ENCODE measurements around the gene AP3S1.

AP3S1 gene

DNA sequence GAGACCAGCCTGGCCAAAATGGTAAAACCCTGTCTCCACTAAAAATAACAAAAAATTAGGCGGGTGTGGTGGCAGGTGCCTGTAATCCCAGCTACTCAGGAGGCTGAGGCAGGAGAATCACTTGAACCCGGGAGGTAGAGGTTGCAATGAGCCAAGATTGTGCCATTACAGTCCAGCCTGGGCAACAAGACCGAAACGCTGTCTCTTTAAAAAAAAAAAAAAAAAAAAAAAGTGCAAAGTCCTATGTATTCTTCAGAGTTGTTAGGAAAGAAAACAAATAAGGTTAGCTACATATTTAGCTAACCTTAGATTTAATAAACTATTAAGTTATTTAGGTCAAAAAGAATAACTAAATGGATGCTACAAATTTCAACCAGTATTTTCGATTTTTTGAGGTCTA is 11.8 kb upstream of the AP3S1 start:
- DNase-seq = no peak

DNA sequence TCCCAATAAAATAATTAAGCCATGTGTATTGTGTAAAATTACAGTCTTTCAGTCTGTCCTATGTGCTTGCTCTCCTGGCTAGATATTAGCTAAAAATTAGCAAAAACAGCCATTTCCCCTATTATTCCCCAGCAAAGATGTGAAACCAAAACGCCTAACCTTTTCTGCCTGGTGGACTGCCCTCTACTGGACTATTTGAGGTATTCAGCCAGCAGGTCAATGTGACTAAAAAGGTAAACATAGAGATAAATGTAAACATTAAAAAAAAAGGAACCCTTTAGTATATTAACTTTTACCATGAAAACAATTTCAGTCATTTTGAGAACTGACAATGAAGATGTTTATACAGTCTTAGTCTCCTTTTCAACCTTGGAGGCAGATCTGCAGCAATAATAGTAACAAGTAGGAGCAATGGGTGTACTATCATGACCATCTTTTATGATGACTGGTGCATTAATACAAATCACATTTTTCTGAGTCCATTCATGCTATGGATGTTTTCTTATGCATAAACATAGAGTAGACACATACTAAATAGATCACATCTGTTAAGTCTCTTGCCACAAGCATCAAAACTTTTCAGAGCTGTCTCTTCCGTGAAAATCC is 10.5 kb upstream of the AP3S1 start:
- DNase-seq = no peak

DNA sequence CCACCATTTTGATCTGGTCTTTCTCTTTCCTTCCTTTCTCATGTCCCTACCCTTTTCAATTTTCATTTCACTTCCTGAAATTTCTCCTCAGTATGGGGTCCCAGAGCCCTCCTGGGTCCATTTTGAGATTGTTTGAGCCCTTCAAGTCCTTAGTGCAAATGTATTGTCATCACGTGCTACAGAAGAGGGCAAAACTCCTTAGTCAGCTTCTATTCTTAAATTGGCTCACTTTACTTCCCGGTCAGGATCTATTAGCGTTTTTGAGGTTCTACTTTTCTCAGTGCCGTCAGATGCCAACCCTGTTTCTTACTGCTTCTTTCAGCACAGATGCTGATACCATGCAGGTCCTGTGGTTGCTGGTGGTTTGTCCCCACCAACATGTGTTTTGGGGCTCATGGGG is 6.3 kb upstream of the AP3S1 start:
- no peak for DNase-seq

DNA sequence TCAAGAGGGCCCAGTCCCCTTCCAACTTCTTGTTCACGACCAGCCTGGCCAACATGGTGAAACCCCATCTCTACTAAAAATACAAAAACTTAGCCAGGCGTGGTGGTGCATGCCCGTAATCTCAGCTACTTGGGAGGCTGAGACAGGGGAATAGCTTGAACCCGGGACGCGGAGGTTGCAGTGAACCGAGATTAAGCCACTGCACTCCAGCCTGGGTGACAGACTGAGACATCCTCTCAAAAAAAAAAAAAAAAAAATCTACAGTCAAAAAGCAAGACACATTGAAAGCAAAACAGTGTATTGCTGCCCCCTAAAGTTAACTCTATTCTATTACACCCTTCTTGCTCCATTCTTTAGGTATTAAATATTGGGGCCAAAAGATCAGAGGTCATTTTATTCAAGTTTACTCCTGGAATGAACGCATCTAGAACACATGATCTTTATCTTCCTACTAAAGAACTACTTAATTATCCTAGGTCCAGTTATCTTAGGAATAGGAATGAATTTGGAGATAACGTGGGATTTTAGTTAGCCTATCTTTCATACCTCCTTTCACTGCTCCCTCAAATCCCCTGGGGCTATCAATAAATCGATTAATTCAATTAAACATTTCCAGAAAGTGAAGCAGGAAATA is 2.7 kb upstream of the AP3S1 start:
- DNase-seq = no peak

DNA sequence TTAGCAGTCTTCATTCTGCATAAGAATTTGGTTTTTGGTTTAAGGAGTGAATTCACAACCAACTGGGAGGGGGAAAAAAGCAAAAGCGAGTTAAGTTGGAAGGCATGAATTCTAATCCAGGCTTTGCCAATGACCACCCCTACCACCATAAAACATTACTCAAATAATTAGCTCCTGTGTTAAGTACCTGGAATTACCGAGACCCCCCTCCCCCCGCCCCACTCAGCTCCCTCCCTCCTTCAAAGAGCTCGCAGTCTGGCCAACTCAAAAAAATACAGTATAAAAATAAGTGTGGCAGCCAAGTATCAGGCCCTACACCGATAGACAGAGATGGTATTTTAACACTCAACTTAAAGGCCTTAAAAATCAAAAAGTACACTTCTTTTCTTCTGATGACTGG is 862 bp upstream of the AP3S1 start:
- no peak for DNase-seq

DNA sequence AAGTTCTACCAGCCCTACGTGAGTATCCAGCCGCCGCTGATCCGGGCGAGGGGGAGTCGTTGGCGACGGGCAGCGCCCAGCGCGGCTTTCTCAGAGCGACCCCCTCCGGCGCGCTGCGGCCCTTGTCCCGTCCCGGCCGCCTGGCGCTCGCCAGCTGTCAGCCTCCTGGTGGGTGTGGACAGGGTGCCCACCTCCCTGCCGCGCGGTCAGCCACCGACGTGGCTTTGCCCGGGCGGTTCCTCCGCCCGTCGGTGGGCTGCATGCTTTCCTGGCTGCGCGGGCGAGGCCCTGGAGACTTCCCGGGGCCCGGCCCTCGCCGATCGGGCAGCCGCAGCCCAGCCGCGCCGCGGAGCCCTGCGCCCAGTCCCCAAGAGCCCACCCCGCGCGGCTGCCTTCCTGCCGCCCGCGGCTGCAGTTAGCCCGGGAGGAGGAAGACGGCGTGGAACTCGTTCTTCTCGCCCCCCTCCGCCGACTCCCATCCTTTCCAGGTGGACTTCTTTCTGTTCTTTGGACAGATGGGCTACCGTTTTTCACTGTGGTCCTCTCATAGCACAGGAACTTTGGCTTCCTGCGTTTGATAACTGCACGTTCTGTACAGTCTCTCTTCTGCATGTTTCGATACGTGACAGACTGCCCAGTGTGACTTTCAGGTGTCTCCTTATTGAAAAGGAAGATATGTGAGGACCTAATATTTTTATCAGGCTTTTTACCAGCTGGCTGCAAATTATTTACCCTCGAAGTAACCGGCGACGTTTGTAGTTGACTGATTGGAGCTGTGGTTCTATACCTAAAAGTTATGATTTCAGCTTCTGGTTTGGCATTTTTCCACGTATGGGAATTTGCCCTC is 577 bp downstream of the AP3S1 start:
- DNase-seq = no peak

DNA sequence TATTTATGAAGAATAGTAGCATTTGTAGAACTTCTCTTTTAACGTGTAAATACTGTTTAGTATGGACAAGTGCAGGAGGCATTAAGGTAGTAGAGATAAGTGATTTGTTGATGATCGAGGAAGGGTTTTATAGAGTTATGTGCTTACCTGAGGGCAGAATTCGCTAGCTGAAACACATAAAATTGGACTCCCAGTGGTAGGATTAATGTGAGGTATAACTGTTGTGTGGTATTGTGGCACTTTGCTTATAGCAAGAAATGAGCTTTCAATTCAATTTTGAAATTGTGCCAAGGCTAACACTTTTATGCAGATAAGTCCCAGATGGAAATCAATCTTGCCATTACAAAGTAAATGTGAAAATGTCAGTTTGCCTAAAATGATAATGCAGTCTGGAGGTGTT is 1.2 kb downstream of the AP3S1 start:
- DNase-seq = no peak

DNA sequence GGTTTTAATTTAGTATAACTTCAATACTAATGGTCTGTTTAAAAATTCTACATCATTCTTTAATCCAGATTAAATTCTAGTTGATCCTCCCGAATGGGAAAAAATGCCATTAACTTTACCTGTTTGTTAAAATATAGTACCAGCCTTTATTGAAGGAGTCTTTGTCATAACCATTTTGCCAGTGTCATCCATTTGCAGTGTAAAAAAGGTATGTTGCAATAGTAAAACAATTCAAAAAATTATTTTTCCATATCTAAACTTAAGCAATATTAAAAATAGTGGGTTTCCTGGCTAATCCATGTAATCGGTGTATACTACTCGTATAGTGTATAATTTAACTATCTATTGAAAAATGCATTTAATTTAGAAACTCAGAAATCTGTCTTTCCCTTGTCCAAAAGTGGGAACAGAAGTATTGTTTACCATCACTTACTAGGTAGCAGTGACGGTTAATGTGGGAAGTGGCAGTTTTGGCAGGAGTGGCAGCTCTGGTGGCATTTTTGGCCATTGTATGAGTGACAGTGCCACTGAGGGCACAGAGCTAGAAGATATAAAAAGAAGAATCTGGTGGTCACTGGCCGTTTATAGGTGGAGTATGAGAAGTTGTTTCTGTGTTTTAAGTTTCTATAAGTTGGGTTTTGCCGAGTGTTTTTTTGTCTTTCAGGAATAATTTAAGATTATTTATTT is 1.9 kb downstream of the AP3S1 start:
- no peak for DNase-seq

DNA sequence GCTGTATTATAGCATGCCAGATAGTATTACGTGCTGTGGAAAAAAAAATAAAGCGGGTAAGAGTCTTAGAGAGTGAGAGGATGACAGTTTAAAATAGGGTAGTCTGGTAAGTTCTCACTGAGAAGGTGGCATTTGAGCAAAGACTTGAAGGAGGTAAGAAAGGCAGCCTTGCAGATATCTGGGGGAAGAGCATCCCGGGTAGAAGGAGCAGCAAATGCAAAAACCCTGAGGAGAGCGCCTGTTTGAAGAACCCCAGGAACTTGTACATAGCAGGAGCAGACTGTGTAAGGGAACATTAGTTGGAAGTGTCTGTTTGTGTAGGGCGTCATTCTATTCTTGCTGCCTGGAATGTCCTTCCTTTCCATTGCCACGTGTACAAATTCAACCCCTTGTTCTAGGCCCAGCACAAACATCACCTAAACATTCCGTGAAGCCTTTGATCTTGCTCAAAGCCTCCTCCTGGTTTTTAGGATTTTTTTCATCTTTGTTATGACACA is 2.6 kb downstream of the AP3S1 start:
- DNase-seq = no peak

DNA sequence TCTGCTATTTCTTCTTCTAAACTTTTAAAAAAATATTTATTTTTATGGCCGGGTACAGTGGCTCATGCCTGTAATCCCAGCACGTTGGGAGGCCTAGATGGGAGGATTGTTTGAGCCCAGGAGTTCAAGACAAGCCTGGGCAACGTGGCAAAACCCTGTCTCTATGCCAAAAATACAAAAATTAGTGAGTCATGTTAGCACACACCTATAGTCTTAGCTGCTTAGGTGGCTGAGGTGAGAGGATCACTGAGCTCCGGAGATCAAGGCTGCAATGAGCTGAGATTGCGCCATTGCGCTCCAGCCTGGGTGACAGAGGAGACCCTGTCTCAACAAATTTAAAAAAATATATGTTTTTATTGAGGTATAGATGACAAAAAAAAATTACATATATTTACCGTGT is 5.6 kb downstream of the AP3S1 start:
- DNase-seq = no peak

DNA sequence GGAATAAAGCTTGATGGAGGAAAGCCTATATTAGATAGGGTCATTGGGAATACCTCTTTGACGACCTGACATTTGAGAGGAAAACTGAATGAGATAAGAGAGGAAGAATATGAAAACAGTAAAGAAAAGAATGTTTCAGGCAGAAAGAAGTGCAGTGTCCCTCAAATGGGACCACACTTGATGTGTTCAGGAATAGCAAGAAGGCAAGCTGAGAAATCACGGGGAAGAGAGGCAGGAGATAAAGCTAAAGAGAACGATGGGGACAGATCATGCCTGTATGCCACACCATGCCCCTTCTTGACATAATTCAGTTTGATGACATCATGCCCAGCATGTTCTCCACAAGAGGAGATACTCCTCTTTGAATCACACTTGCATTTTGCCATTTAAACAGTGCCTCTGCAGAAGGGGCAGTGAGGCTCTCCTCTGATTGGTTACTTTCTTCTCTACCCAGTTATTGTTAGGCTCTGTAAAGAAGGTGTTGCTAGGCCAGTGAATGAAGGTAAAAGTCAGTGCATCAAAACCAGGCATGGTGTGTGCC is 7.6 kb downstream of the AP3S1 start:
- no peak for DNase-seq

DNA sequence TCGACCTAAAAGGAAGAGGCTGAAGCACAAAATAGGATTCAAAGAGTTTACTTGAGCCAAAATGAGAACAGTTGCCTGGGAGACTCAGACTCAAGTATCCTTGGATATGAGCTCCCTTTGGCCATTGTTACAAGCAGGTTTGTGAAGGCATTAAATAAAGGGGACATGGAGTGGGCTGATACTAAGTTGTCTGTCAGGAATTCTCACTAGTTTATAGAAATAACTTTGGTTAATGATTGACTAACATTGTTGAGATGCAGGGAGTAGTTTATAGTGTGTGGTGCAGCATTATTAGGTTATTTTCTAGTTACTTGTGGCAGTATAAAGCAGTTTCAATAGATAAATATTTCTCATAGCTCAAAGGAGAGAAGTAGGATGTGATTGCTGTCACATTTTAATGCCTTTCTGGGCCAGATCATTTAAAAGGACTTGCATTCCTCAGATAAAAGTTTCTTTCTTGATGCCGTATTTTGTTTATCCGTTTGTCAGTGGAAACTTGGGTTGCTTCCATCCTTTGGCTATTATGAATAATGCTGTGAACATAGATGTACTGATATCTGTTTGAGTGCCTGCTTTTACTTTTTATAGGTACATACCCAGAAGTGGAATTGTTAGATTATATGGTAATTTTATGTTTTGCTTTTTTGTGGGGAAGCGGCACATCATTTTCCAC is 9.1 kb downstream of the AP3S1 start:
- no peak for DNase-seq

DNA sequence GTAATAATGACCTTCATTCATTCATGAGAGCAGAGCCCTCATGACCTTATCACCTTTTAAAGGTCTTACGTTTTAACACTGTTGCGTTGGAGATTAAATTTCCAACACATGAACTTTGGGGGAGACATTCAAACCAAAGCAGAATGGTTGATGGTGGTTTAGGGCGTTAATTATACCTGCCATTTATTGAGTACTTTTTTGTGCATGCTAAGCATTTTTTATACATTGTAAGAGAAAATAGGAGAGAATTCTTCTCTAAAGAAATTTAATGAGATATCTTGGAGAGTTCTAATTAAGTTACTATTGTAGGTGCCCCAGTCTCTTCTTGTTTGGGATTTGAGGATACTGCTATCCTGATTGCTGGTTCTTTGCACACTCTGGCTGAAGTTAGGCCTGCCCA is 12.4 kb downstream of the AP3S1 start:
- no peak for DNase-seq

DNA sequence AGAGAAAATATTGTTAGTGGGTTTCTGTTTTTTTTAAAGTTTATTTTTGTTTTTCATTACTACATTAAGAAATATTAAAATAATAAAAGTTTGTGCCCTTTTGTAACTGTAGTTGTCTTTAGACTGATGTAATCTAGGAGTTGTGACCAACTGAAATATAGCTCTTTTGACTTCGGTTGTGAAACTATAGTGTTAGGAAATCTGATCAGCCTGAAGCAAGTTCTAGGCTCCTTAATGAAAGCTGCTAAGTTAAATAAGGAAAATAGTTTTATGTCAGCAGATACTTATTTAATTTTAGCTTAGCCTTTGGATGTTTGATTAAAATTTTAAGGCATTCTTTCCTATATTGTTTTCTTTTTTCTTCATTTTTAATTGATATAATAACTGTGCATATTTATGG is 14.2 kb downstream of the AP3S1 start:
- DNase-seq = no peak

DNA sequence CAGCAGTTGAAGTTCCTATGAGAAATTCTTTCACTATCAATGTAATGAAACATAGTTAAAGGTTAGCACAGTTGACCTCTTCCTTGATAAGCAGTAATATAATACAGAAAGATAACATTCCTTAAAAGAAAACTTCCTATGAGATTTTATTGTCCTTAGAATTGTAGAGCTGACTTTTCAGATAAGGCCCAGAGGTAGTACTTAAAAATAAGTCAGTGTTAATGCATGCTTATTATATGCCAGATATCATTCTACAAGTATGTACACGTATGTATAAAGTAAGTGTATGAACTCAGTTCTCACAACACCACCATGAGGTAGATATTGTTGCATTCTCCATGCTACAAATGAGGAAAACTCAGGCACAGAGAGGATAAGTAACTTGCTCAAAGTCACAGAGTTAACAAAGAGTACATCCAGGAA is 15.3 kb downstream of the AP3S1 start:
- DNase-seq = no peak

DNA sequence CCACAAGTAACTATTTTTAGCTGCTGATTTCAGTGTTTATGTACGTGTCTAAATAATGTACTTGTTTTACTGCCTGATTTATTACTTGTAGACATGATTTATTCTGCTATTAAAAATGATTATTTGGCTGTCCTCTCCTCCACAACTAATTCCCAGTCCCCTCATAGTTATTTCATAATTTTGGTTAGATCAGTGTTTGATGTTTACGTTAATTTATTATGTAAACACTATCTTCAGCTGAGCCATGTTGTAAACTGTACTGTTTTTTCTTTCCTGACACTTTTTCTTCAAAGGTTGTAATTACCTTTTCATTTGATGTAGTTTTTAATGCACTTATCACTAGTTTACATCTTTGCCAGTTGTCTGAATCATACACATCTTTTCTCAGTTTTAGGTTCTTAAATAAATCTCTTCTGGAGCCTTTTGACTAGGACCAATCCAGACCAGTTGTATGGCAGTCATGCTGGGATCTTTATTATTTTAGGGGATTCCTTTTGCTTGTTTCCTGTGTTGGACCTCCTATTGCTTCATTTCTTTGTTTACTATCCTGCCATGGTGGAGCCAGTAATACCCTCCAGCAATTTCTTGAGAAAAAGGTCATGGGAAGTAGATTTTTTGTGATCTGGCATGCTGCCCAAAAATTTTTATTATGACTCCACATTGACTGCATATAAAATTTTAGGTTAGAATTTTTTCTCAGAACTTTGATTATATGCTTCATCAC is 16.1 kb downstream of the AP3S1 start:
- no peak for DNase-seq

DNA sequence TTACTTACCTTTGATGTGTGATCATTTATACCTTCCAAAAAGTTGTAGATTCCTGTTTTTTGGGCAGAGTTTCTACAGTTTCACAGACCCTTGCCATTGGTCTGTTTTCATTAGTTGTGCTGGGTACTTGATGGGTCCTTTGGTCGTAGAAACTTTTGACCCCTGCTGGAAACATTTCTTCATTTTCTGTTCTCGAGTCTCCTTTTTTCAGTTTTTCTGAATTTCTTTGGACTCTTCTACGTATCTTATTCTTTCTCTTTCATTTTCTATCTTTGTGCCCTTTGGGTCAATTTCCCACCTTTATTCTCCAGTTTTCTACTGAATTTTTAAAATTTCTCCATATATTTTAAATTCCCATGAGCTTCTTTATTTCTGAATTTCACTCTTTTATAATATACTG is 16.7 kb downstream of the AP3S1 start:
- no peak for DNase-seq

DNA sequence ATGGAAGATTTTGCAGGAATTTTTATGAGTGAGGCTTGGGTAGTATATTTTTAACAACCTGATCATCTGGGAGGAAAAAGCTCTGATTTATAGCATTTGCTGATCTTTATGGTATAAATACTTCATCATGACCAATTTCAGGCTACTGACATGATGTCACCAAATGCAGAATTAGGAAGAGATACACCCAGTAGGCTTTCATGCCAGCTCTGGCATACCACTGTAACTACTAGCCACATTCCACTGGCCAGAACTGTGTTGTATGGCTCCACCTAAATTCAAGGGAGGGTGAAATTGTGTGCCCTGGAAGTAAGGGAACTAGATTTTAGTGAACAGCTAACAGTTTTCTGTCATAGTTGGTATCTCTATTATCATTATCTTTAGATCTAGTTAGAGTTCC is 17.6 kb downstream of the AP3S1 start:
- no peak for DNase-seq

DNA sequence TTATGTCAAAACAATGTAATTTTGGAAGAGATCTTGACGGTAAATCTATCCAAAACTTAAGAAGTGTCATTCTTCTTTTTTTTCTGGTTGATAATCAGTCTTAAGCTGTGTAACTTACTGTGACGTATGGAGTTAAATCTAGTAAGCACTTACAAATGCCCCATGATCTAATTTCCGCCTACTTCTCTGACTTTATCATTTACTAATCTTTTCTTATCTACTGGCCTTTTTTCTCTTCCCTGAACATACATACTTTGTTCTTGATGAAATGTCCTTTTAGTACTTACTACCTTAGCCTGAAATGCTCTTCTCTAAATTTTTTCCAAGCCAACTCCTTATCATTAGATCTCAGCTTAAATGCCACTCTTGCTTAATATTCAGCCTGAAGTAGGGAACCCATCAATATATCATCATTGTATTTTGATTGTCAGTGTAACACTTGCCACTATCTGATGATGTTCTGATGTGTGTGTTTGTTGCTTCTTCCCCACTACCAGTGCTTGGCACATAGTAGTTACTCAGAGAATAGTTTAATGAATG is 27.6 kb downstream of the AP3S1 start:
- DNase-seq = no peak

DNA sequence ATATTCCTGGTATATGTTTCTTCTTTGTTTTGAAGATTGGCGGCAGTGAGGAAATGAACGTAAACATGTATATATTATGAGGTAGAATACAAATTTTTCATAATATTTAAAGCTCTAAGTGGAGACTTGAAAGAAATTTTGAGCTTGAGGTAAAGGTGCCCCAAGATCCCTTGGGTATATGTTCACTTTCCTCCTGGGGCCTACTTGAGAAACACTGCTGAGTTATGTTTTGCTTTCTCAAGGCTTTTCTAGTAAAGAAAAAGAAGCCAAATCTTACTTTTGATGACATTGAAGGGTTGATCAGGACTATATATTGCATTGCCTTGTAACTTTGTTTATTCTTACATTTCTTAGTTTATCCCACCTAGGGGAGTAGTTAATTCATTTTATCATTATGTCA is 30.7 kb downstream of the AP3S1 start:
- DNase-seq = no peak

DNA sequence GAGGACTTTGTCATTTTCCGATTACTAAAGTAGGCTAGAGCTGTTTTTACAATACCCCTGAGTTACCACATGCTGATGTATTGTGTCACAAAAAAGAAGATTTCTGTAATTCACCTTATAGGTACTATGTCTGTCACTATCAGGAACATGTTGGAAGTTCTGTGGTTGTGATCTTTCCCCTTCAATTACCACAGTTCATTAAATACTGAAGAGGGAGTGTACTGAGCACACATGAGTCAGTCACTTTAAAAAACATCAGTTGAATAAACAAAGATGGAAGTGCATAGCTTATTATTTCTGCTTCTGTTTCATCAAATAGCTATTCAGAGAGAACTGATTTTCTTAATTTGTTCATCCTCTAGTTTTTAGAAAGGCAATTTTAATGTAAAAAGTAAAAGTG is 31.7 kb downstream of the AP3S1 start:
- DNase-seq = no peak

DNA sequence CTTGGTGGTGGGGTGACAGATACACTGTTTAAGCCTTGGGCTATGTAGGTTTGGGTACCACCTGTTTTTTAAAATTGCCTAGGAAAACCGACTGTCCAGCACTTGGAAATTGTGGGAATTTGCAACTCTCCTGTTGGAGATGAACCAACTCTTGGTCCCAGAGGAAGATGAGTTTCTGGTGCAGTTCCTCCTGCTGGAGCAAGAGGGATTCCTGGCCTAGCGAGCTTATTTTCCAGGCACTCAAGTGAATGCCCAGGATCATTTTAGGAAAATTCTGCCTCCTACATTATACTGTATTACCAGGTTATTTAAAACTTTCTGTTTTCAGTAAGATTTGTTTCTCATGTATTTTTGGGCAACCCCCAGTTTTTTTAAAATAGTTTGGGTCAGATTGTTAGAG is 33.7 kb downstream of the AP3S1 start:
- DNase-seq = no peak

All from GOT3 (cell line).